ENCODE measurements around the gene UNC80.

- TF ChIP-seq POLR2AphosphoS5 (IDR thresholded peaks at IDR 0.05; ENCODE audit: insufficient read depth, low read depth, low read length), result no peak
- no peak for TF ChIP-seq CTCF (IDR thresholded peaks at IDR 0.05; ENCODE audit: extremely low read depth in 1 of 2, insufficient read depth in 1 of 2, low read depth in 1 of 2, low read length in 2 of 2)
- TF ChIP-seq EZH2 (IDR thresholded peaks at IDR 0.05; ENCODE audit: borderline replicate concordance, low read depth, low read length, severe bottlenecking), result peak; percentile 54
- no peak for TF ChIP-seq MYC (IDR thresholded peaks at IDR 0.05; ENCODE audit: low read depth, low read length)
Measured at GRCh38 chr2:209771474-209772289, at the start of gene UNC80.

Measured in endothelial cell of umbilical vein (primary cell).